Panc1 (cell line): ENCODE measurements around the gene ARHGEF37.

Source experiments
- CTCF ChIP-seq: fragments of 450-650 bp; IDR thresholded peaks from 2 replicates; pipeline ENCODE4 v1.5.1; 2017; ENCODE audit warnings: mild to moderate bottlenecking
- POLR2AphosphoS5 ChIP-seq: IDR thresholded peaks from 2 replicates; pipeline ENCODE4 v1.6.1; 2012; ENCODE audit warnings: mild to moderate bottlenecking, low read depth, low read length, moderate library complexity
- REST ChIP-seq, 2 experiments: IDR thresholded peaks; 2 replicates each; pipeline ENCODE4 v1.6.1; 2011 to 2012; ENCODE audit warnings: low read depth in 2 of 2, control low read depth in 1 of 2, low read length in 1 of 2, mild to moderate bottlenecking in 1 of 2, moderate library complexity in 1 of 2; ENCODE audit not compliant: insufficient read depth in 1 of 2
- SIN3A ChIP-seq: IDR thresholded peaks from 2 replicates; pipeline ENCODE4 v1.6.1; 2012; ENCODE audit warnings: low read depth, mild to moderate bottlenecking, low read length, moderate library complexity, borderline replicate concordance; ENCODE audit not compliant: insufficient read depth

- TF ChIP-seq CTCF (no peak), REST (IDR thresholded peaks at IDR 0.05; ENCODE audit: insufficient read depth in 1 of 2, low read depth in 2 of 2, low read length in 1 of 2) (no peak), POLR2AphosphoS5 (no peak), SIN3A (no peak)
These were observed 18.1 kb downstream of the ARHGEF37 start for GRCh38 chr5:149599375-149599774.
